GM12878 (cell line): ENCODE results near the gene SLC49A4. TPM values are rescaled to one million over a fixed set of nuclear protein-coding genes. Genes with fewer than 3 reads are reported as not detected.

ENCODE experiments used
- ATAC-seq: fragments of 200-7000 bp; cut with Tn5 transposase; 3 replicates; pipeline ENCODE4 v1.9.1; 2020; ENCODE audit warnings: mild to moderate bottlenecking, moderate library complexity
- BruUV-seq: library from RNA; stranded (reverse); fragments of 400-500 nt; replicated peaks from 2 replicates; lab custom pipeline; 2021; lab: Mats Ljungman, UMichigan
- CTCF ChIA-PET: fragments of 300-600 bp; sonication (Branson Sonifier 250); formaldehyde crosslinking; extraction: SDS; loops from one replicate; lab custom pipeline; 2021; ENCODE audit warnings: inconsistent platforms; lab: Yijun Ruan, JAX
- POLR2A ChIA-PET: fragments of 350-600 bp; formaldehyde crosslinking; extraction: SDS; loops from one replicate; lab custom pipeline; 2021; ENCODE audit warnings: inconsistent platforms; lab: Charles Lee
- RAD21 ChIA-PET: fragments of 300-600 bp; sonication (Branson Sonifier 250); formaldehyde crosslinking; loops from one replicate; lab custom pipeline; 2023; ENCODE audit warnings: antibody characterized with exemption; ENCODE audit not compliant: unreplicated experiment; lab: Charles Lee
- SMC1A ChIA-PET: fragments of 300-600 bp; sonication (Branson Sonifier 250); formaldehyde crosslinking; loops from one replicate; lab custom pipeline; 2023; ENCODE audit not compliant: unreplicated experiment, uncharacterized antibody; lab: Charles Lee
- DNase-seq: peaks from one replicate; pipeline ENCODE4 v3.0.0-alpha.2; 2011; ENCODE audit warnings: low read depth, low spot score
- FAIRE-seq: peaks from 3 replicates; lab custom pipeline; 2011; peaks lifted over from hg19 to GRCh38; lab: Jason Lieb, UNC
- H2AFZ ChIP-seq: 2 replicates; pipeline ENCODE4 v1.6.0; 2011; ENCODE audit warnings: low read depth, low read length, control low read depth; ENCODE audit not compliant: control insufficient read depth
- H3K27ac ChIP-seq: 2 replicates; pipeline ENCODE4 v1.5.1; 2011; ENCODE audit warnings: control low read depth; ENCODE audit not compliant: control insufficient read depth, insufficient read depth
- H3K27me3 ChIP-seq, 2 experiments: replicated peaks in 1 of 2; 2 replicates each; pipeline versions ENCODE4 v1.6.0 to v1.6.1; 2011; ENCODE audit warnings: low read length in 1 of 2; ENCODE audit not compliant: control insufficient read depth in 2 of 2, insufficient read depth in 2 of 2
- H3K36me3 ChIP-seq, 2 experiments: 2 replicates each; pipeline ENCODE4 v1.5.1; 2011; ENCODE audit warnings: low read length in 1 of 2; ENCODE audit not compliant: control insufficient read depth in 2 of 2, insufficient read depth in 2 of 2
- H3K4me1 ChIP-seq: 2 replicates; pipeline ENCODE4 v1.6.1; 2011; ENCODE audit warnings: mild to moderate bottlenecking, low read length, moderate library complexity, mixed read lengths; ENCODE audit not compliant: control insufficient read depth, insufficient read depth
- H3K4me2 ChIP-seq: 2 replicates; pipeline ENCODE4 v1.6.0; 2011; ENCODE audit warnings: control low read depth; ENCODE audit not compliant: control insufficient read depth, insufficient read depth
- H3K4me3 ChIP-seq: fragments of 200-600 bp; sonication (generic); 2 replicates; pipeline ENCODE4 v1.5.1; 2016
- H3K79me2 ChIP-seq: 2 replicates; pipeline ENCODE4 v1.6.0; 2011; ENCODE audit warnings: low read length; ENCODE audit not compliant: control insufficient read depth, insufficient read depth
- H3K9ac ChIP-seq: 2 replicates; pipeline ENCODE4 v1.8.0; 2011; ENCODE audit warnings: low read length, control low read depth, mixed read lengths; ENCODE audit not compliant: control insufficient read depth, insufficient read depth
- H3K9me3 ChIP-seq: replicated peaks from 3 replicates; pipeline ENCODE4 v1.5.1; 2011; ENCODE audit warnings: mild to moderate bottlenecking, low read length; ENCODE audit not compliant: control insufficient read depth, insufficient read depth
- H4K20me1 ChIP-seq: 2 replicates; pipeline ENCODE4 v1.6.0; 2011; ENCODE audit not compliant: control insufficient read depth, insufficient read depth
- BACH1 ChIP-seq: fragments of 450-650 bp; IDR thresholded peaks from 2 replicates; pipeline ENCODE4 v1.6.1; 2017; ENCODE audit warnings: mild to moderate bottlenecking, borderline replicate concordance
- ELK1 ChIP-seq: IDR thresholded peaks from 2 replicates; pipeline ENCODE4 v1.6.1; 2012; ENCODE audit warnings: low read depth, low read length, improper control_type of control experiment
- EP300 ChIP-seq, 2 experiments: fragments of 150-350 bp in 1 of 2; IDR thresholded peaks; 2 replicates each; pipeline ENCODE4 v1.6.1; 2011 to 2012; ENCODE audit warnings: low read depth in 2 of 2, low read length in 2 of 2, borderline replicate concordance in 1 of 2, improper control_type of control experiment in 1 of 2, inconsistent platforms in 1 of 2; ENCODE audit not compliant: control insufficient read depth in 1 of 2
- EZH2 ChIP-seq: IDR thresholded peaks from 2 replicates; pipeline ENCODE4 v1.6.1; 2012; ENCODE audit warnings: low read depth, mild to moderate bottlenecking, control low read depth, inconsistent platforms, low read length, borderline replicate concordance; ENCODE audit not compliant: control insufficient read depth
- GATAD2B ChIP-seq: fragments of 450-650 bp; conservative IDR thresholded peaks from 2 replicates; pipeline ENCODE4 v1.6.1; 2017; ENCODE audit warnings: low read depth, mild to moderate bottlenecking, moderate library complexity
- HDAC6 ChIP-seq: fragments of 200-600 bp; sonication (generic); IDR thresholded peaks from one replicate; pipeline ENCODE4 v1.8.0; 2017; ENCODE audit warnings: antibody characterized with exemption; ENCODE audit not compliant: unreplicated experiment
- IRF5 ChIP-seq: fragments of 450-650 bp; IDR thresholded peaks from 2 replicates; pipeline ENCODE4 v1.6.1; 2017; ENCODE audit warnings: borderline replicate concordance
- MEF2A ChIP-seq: IDR thresholded peaks from 2 replicates; pipeline ENCODE4 v1.6.1; 2011; ENCODE audit warnings: low read depth, mild to moderate bottlenecking, low read length, moderate library complexity; ENCODE audit not compliant: insufficient read depth
- MTA3 ChIP-seq: IDR thresholded peaks from 2 replicates; pipeline ENCODE4 v1.6.1; 2012; ENCODE audit warnings: low read length, inconsistent platforms, borderline replicate concordance
- NR2F1 ChIP-seq: fragments of 450-650 bp; conservative IDR thresholded peaks from 2 replicates; pipeline ENCODE4 v1.6.1; 2017; ENCODE audit warnings: mild to moderate bottlenecking
- RFX5 ChIP-seq: IDR thresholded peaks from 2 replicates; pipeline ENCODE4 v1.6.1; 2011; ENCODE audit warnings: low read depth, low read length, improper control_type of control experiment
- SMARCA5 ChIP-seq: fragments of 450-650 bp; IDR thresholded peaks from 2 replicates; pipeline ENCODE4 v1.6.1; 2017; ENCODE audit warnings: mild to moderate bottlenecking
- STAT3 ChIP-seq: IDR thresholded peaks from 2 replicates; pipeline ENCODE4 v1.6.1; 2011; ENCODE audit warnings: low read depth, low read length, improper control_type of control experiment
- SUPT20H ChIP-seq: IDR thresholded peaks from 2 replicates; pipeline ENCODE4 v1.6.1; 2011; ENCODE audit warnings: low read depth, mild to moderate bottlenecking, low read length, moderate library complexity, borderline replicate concordance; ENCODE audit not compliant: control insufficient read depth
- TCF7 ChIP-seq: IDR thresholded peaks from 2 replicates; pipeline ENCODE4 v1.6.1; 2014; ENCODE audit warnings: antibody characterized with exemption, borderline replicate concordance
- ZNF24 ChIP-seq: fragments of 450-650 bp; IDR thresholded peaks from 2 replicates; pipeline ENCODE4 v1.6.1; 2017; ENCODE audit warnings: antibody characterized with exemption, mild to moderate bottlenecking
- ZNF384 ChIP-seq: IDR thresholded peaks from 2 replicates; pipeline ENCODE4 v1.6.1; 2012; ENCODE audit warnings: low read depth, mild to moderate bottlenecking, low read length, improper control_type of control experiment, borderline replicate concordance
- WGBS: methylation state at CpG from one replicate; pipeline ENCODE4 v1.1.6; 2016; ENCODE audit warnings: low lambda C conversion rate; ENCODE audit not compliant: insufficient replicate concordance, insufficient coverage; ENCODE audit errors: missing lambda C conversion rate; 5-methylcytosine and 5-hydroxymethylcytosine counted together
- in situ Hi-C: fragments of 300-500 bp; cut with MboI; formaldehyde crosslinking; loops from 9 replicates; pipeline ENCODE4 v1.14.3; 2018; ENCODE audit warnings: mixed read lengths
- intact Hi-C: fragments of 100-400 bp; cut with micrococcal nuclease; formaldehyde crosslinking; loops from one replicate; pipeline ENCODE4 v1.14.2; 2022; ENCODE audit not compliant: unreplicated experiment
- polyA plus RNA-seq, 11 experiments: library from polyadenylated mRNA; depleted of rRNA in 4 of 11; unstranded in 6 of 11; stranded (reverse) in 5 of 11; fragments of >200 nt; fragmentation: Nextera tagmentation in 4 of 11; fragmentation: Illumina TruSeq in 1 of 11; extraction: Ambion mirVana in 4 of 11; extraction: Trizol in 1 of 11; gene quantifications; 1 replicate in 1 of 11; 2 replicates in 10 of 11; pipeline versions ENCODE4 v1.2.1 to v1.2.3, GENCODE V29; 2011 to 2016; ENCODE audit warnings: inconsistent platforms in 2 of 11, missing spikeins in 2 of 11, low read depth in 1 of 11
- total RNA-seq, 4 experiments: library from RNA; depleted of rRNA in 3 of 4; stranded (reverse); fragments of >200 nt in 3 of 4; fragmentation: Illumina TruSeq in 1 of 4; extraction: Trizol in 1 of 4; gene quantifications; 2 replicates each; pipeline versions ENCODE4 v1.2.1 to v1.2.3, GENCODE V29; 2013 to 2021

The SLC49A4 gene
- total and polyA plus RNA-seq, 10 of the 15 experiments (the other 5 are each of a cell fraction or from before 2014, with no cell fraction given) = 0.48 to 2.2 (median 1.4) TPM

GRCh38 chr3:122908251-122908650, 113.4 kb downstream of the SLC49A4 start (continued):
- TF ChIP-seq ELK1 (no peak), EZH2 (no peak), HDAC6 (no peak), RFX5 (no peak)

GRCh38 chr3:122911901-122912300, 117.0 kb downstream of the SLC49A4 start:
- RAD21 ChIA-PET = no interaction called here
- BruUV-seq = no TSS peak
- Histone ChIP-seq H3K4me1 (peaks cover 2% of the 10 kb centered on the region; the same call in 1 of the 2 replicates), H3K79me2 (no peaks in the 10 kb centered on the region), H4K20me1 (no peaks in the 10 kb centered on the region), H3K27me3 (no peaks in the 10 kb centered on the region), H3K9ac (no peak overlapping the region), H3K4me2 (no peak overlapping the region), H2AFZ (no peak overlapping the region), H3K4me3 (no peak overlapping the region), H3K36me3 (no peaks in the 10 kb centered on the region), H3K9me3 (no peaks in the 10 kb centered on the region), H3K27ac (no peak overlapping the region)
- no peak for ATAC-seq
- POLR2A ChIA-PET = no interaction called here
- in situ Hi-C loops = no loop called here
- 60% methylated on average over 16 of the region's 16 CpGs for WGBS
- TF ChIP-seq TCF7 = no peak
- TF ChIP-seq ZNF24 = no peak
- TF ChIP-seq STAT3 = no peak
- no peak for TF ChIP-seq IRF5
- TF ChIP-seq SMARCA5 = no peak
- TF ChIP-seq BACH1 = no peak
- no peak for TF ChIP-seq MEF2A
- no peak for TF ChIP-seq ZNF384
- TF ChIP-seq MTA3 = no peak
- no peak for TF ChIP-seq GATAD2B
- no peak for TF ChIP-seq HDAC6
- TF ChIP-seq SUPT20H = no peak
- no peak for TF ChIP-seq NR2F1
- TF ChIP-seq EP300 (IDR thresholded peaks at IDR 0.05; ENCODE audit: borderline replicate concordance in 1 of 2, control insufficient read depth in 1 of 2, low read depth in 2 of 2, low read length in 2 of 2) = no peak
- no peak for FAIRE-seq
- SMC1A ChIA-PET = no interaction called here
- DNase-seq = no peak
- CTCF ChIA-PET = no interaction called here
- intact Hi-C loops = no loop called here
